NCI-H510A treated with DMSO at 0.1 percent for 48 hours (cell line): ENCODE measurements around the gene ATG4B.
"Not testable (repeated sequence)": the region's sequence is repeated elsewhere in the genome, so short reads cannot be mapped to it uniquely, and the experiment has no call there.

Source experiments
- DNase-seq: peaks from one replicate; lab custom pipeline; 2025; lab: John Stamatoyannopoulos, UW

ATG4B gene

GRCh38 chr2:241637018-241637794, at the start of gene ATG4B, which contains the start of gene THAP4:
TSS of gene ATG4B (plus strand) at chr2:241637693. CDS start at chr2:241637715, 22 bp downstream.
TSS of gene THAP4 (minus strand) at chr2:241637158. CDS start at chr2:241637017, 141 bp downstream.
- DNase-seq = peak; percentile 84

GRCh38 chr2:241589863-241590262, 47.6 kb upstream of the ATG4B start:
- DNase-seq = not testable (repeated sequence)

- not testable (repeated sequence) for DNase-seq
These were observed 46.7 kb upstream of the ATG4B start for GRCh38 chr2:241590496-241591455.

- no peak for DNase-seq
These were observed 45.2 kb upstream of the ATG4B start for GRCh38 chr2:241592126-241592845.

GRCh38 chr2:241593271-241593670, 44.2 kb upstream of the ATG4B start:
- no peak for DNase-seq

- no peak for DNase-seq
These were observed 41.8 kb upstream of the ATG4B start for GRCh38 chr2:241595600-241596140.

- DNase-seq = no peak
These were observed 39.9 kb upstream of the ATG4B start for GRCh38 chr2:241597561-241597960.

- no peak for DNase-seq
These were observed 39.4 kb upstream of the ATG4B start for GRCh38 chr2:241598061-241598460.

- peak; percentile 14 for DNase-seq
These were observed 39.0 kb upstream of the ATG4B start for GRCh38 chr2:241598487-241598886.

- no peak for DNase-seq
These were observed 37.9 kb upstream of the ATG4B start for GRCh38 chr2:241599615-241600014.

- DNase-seq = peak; percentile 19
These were observed 35.7 kb upstream of the ATG4B start for GRCh38 chr2:241601841-241602240.

GRCh38 chr2:241602720-241603119, 34.8 kb upstream of the ATG4B start:
- DNase-seq = no peak

GRCh38 chr2:241603686-241604085, 33.8 kb upstream of the ATG4B start:
- no peak for DNase-seq

- DNase-seq = no peak
These were observed 31.3 kb upstream of the ATG4B start for GRCh38 chr2:241606186-241606585.

GRCh38 chr2:241607162-241607885, 30.2 kb upstream of the ATG4B start:
- DNase-seq = no peak

GRCh38 chr2:241608881-241609280, 28.6 kb upstream of the ATG4B start:
- no peak for DNase-seq

GRCh38 chr2:241609859-241610793, 27.4 kb upstream of the ATG4B start:
- DNase-seq = no peak

GRCh38 chr2:241611062-241611461, 26.4 kb upstream of the ATG4B start:
- no peak for DNase-seq

GRCh38 chr2:241612156-241613016, 25.1 kb upstream of the ATG4B start:
- DNase-seq = peak; percentile 58
